HepG2 (cell line): Measurements from ENCODE around the gene CMIP. TPM values are rescaled to one million over a fixed set of nuclear protein-coding genes. Genes with fewer than 3 reads are reported as not detected.

Experiments
- ATAC-seq: fragments of 200-7000 bp; cut with Tn5 transposase; 3 replicates; pipeline ENCODE4 v1.9.1; 2020; ENCODE audit warnings: mild to moderate bottlenecking, moderate library complexity
- BruUV-seq: library from RNA; stranded (reverse); fragments of 400-500 nt; replicated peaks from 2 replicates; lab custom pipeline; 2021; lab: Mats Ljungman, UMichigan
- CTCF ChIA-PET: fragments of 300-600 bp; formaldehyde crosslinking; extraction: SDS; loops from one replicate; lab custom pipeline; 2021; ENCODE audit warnings: low total read pairs, inconsistent platforms, low intra/inter-chr PET ratio; lab: Yijun Ruan, JAX
- POLR2A ChIA-PET: fragments of 350-600 bp; sonication (Branson Sonifier 250); formaldehyde crosslinking; loops from one replicate; lab custom pipeline; 2020; ENCODE audit warnings: antibody characterized with exemption, inconsistent platforms; lab: Yijun Ruan, JAX
- DNase-seq: peaks from one replicate; pipeline ENCODE4 v3.0.0-alpha.2; 2015; ENCODE audit warnings: low spot score
- FAIRE-seq: peaks from 3 replicates; lab custom pipeline; 2011; peaks lifted over from hg19 to GRCh38; lab: Jason Lieb, UNC
- H2AFZ ChIP-seq: one replicate; pipeline ENCODE4 v1.6.1; 2011; ENCODE audit warnings: low read length, inconsistent platforms
- H3K27ac ChIP-seq: fragments of 300-600 bp; 3 replicates; pipeline ENCODE4 v1.8.0; 2011; ENCODE audit warnings: mixed run types, mild to moderate bottlenecking, mixed read lengths, low read length, inconsistent platforms; ENCODE audit not compliant: insufficient read depth; ENCODE audit errors: extremely low read length
- H3K27me3 ChIP-seq, 2 experiments: fragments of 200-600 bp in 1 of 2; 2 replicates in 1 of 2; 3 replicates in 1 of 2; pipeline versions ENCODE4 v1.6.0 to v1.8.0; 2011; ENCODE audit warnings: low read length in 2 of 2, mild to moderate bottlenecking in 2 of 2, moderate library complexity in 2 of 2, inconsistent platforms in 1 of 2; ENCODE audit not compliant: insufficient read depth in 2 of 2, control insufficient read depth in 1 of 2
- H3K36me3 ChIP-seq, 2 experiments: fragments of 200-600 bp in 1 of 2; replicated peaks in 1 of 2; 2 replicates in 1 of 2; 3 replicates in 1 of 2; pipeline versions ENCODE4 v1.5.1 to v1.8.0; 2011; ENCODE audit warnings: low read length in 2 of 2, inconsistent platforms in 1 of 2; ENCODE audit not compliant: insufficient read depth in 2 of 2, control insufficient read depth in 1 of 2
- H3K4me1 ChIP-seq: 2 replicates; pipeline ENCODE4 v1.5.1; 2012; ENCODE audit warnings: low read length, inconsistent platforms; ENCODE audit not compliant: insufficient read depth
- H3K4me2 ChIP-seq: 2 replicates; pipeline ENCODE4 v1.6.0; 2011; ENCODE audit warnings: low read depth, low read length, inconsistent platforms
- H3K4me3 ChIP-seq, 3 experiments: fragments of 200-600 bp in 1 of 3; sonication (generic), shearing (Covaris generic) in 1 of 3; replicated peaks in 1 of 3; 2 replicates each; pipeline ENCODE4 v1.5.1; 2011 to 2016; ENCODE audit warnings: low read length in 3 of 3, inconsistent platforms in 2 of 3, low read depth in 2 of 3, mild to moderate bottlenecking in 2 of 3, control low read depth in 1 of 3, mixed read lengths in 1 of 3; ENCODE audit not compliant: insufficient read depth in 1 of 3
- H3K79me2 ChIP-seq: one replicate; pipeline ENCODE4 v1.6.1; 2011; ENCODE audit warnings: low read length, inconsistent platforms; ENCODE audit not compliant: insufficient read depth
- H3K9ac ChIP-seq: 2 replicates; pipeline ENCODE4 v1.6.0; 2011; ENCODE audit warnings: mild to moderate bottlenecking, low read depth, low read length, inconsistent platforms; ENCODE audit not compliant: insufficient read depth
- H3K9me3 ChIP-seq: 2 replicates; pipeline ENCODE4 v1.5.1; 2012; ENCODE audit warnings: mild to moderate bottlenecking, low read length
- H4K20me1 ChIP-seq: 2 replicates; pipeline ENCODE4 v1.6.0; 2011; ENCODE audit warnings: inconsistent platforms, mild to moderate bottlenecking, low read length, moderate library complexity; ENCODE audit not compliant: insufficient read depth
- AGO2 ChIP-seq: fragments of 200-400 bp; formaldehyde crosslinking; optimal IDR thresholded peaks from 2 replicates; pipeline ENCODE3; 2017; ENCODE audit warnings: mild to moderate bottlenecking, low read depth, low read length, moderate library complexity
- AKAP8 ChIP-seq: sonication (generic); formaldehyde crosslinking; IDR thresholded peaks from 2 replicates; pipeline ENCODE4 v1.5.1; 2020; ENCODE audit warnings: mild to moderate bottlenecking, missing genetic modification reagents
- GTF3A ChIP-seq: sonication (generic); formaldehyde crosslinking; conservative IDR thresholded peaks from 2 replicates; pipeline ENCODE4 v1.4.0; 2020; ENCODE audit warnings: mild to moderate bottlenecking, missing genetic modification reagents
- POLR2A ChIP-seq, 2 experiments: IDR thresholded peaks; 2 replicates each; pipeline ENCODE4 v1.6.1; 2011; ENCODE audit warnings: low read depth in 2 of 2, low read length in 2 of 2, mild to moderate bottlenecking in 1 of 2, moderate library complexity in 1 of 2; ENCODE audit not compliant: insufficient read depth in 1 of 2
- RFX1 ChIP-seq: fragments of 450-650 bp; IDR thresholded peaks from 2 replicates; pipeline ENCODE4 v1.6.1; 2017
- SOX5 ChIP-seq: IDR thresholded peaks from 2 replicates; pipeline ENCODE4 v1.6.1; 2016; ENCODE audit warnings: borderline replicate concordance
- TFE3 ChIP-seq: IDR thresholded peaks from 2 replicates; pipeline ENCODE4 v1.6.1; 2016
- ZFAT ChIP-seq: sonication (generic); formaldehyde crosslinking; conservative IDR thresholded peaks from 2 replicates; pipeline ENCODE4 v1.8.1; 2023; ENCODE audit warnings: missing genetic modification reagents, inconsistent platforms
- ZNF790 ChIP-seq: sonication (generic); formaldehyde crosslinking; IDR thresholded peaks from 2 replicates; pipeline ENCODE4 v1.8.0; 2022; ENCODE audit warnings: missing genetic modification reagents, mild to moderate bottlenecking, borderline replicate concordance
- whole genome bisulfite sequencing: methylation state at CpG from one replicate; pipeline ENCODE4 v1.1.6; 2017; ENCODE audit warnings: low lambda C conversion rate; 5-methylcytosine and 5-hydroxymethylcytosine counted together
- in situ Hi-C: cut with HindIII; loops from 2 replicates; pipeline ENCODE4 v1.10.0; 2017; ENCODE audit warnings: low pct_unique_long_range_greater_than_20kb; ENCODE audit not compliant: extremely low pct_ligation_motif_present
- intact Hi-C: fragments of 100-400 bp; cut with micrococcal nuclease; formaldehyde crosslinking; loops from one replicate; pipeline ENCODE4 v1.10.0; 2022; ENCODE audit not compliant: unreplicated experiment
- polyA plus RNA-seq, 8 experiments: library from polyadenylated mRNA; depleted of rRNA in 3 of 8; stranded (reverse) in 7 of 8; unstranded in 1 of 8; fragments of >200 nt; fragmentation: Illumina TruSeq in 4 of 8; extraction: Trizol in 4 of 8; gene quantifications; 2 replicates each; pipeline versions ENCODE4 v1.2.1 to v1.2.3, GENCODE V29; 2011 to 2016; ENCODE audit warnings: low read depth in 4 of 8, missing spikeins in 1 of 8, mixed read lengths in 1 of 8; ENCODE audit not compliant: insufficient read depth in 1 of 8
- total RNA-seq, 5 experiments: library from RNA; depleted of rRNA; stranded (reverse); fragments of >200 nt; fragmentation: Illumina TruSeq; extraction: Trizol; gene quantifications; 2 replicates each; pipeline ENCODE4 v1.2.3, GENCODE V29; 2016; ENCODE audit warnings: low read depth in 1 of 5
- TF ChIP-seq, protein P1 (sequence below): sonication (generic); formaldehyde crosslinking; IDR thresholded peaks from 2 replicates; pipeline ENCODE4 v1.8.1; 2023; ENCODE audit warnings: missing genetic modification reagents, mild to moderate bottlenecking, borderline replicate concordance
- TF ChIP-seq, protein P2 (sequence below): sonication (generic); formaldehyde crosslinking; IDR thresholded peaks from 2 replicates; pipeline ENCODE4 v1.4.0; 2020; ENCODE audit warnings: missing genetic modification reagents

The CMIP gene
- total and polyA plus RNA-seq, 2 of the 13 experiments (the other 11 are each of a cell fraction or from before 2014, with no cell fraction given) = 10.9 to 18.1 TPM

- Histone ChIP-seq H3K27me3 (no peaks in the 10 kb centered on the region), H3K9ac (no peak overlapping the region), H3K9me3 (no peaks in the 10 kb centered on the region), H3K4me2 (no peak overlapping the region), H3K4me1 (no peaks in the 10 kb centered on the region), H3K36me3 (peaks cover 47 to 96% of the 10 kb centered on the region in 2 experiments), H2AFZ (no peak overlapping the region), H3K79me2 (peaks cover 22% of the 10 kb centered on the region), H3K4me3 (no peak overlapping the region), H3K27ac (no peak overlapping the region), H4K20me1 (peaks cover 68% of the 10 kb centered on the region)
- TF ChIP-seq SOX5 (CRISPR knock-in tag) (no peak), RFX1 (no peak)
- TF ChIP-seq, protein P1, sequence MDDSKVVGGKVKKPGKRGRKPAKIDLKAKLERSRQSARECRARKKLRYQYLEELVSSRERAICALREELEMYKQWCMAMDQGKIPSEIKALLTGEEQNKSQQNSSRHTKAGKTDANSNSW (CRISPR knock-in tag) = no peak
- no peak for ATAC-seq
- 97% methylated on average over 11 of the region's 11 CpGs for WGBS
- in situ Hi-C loops (no loop called here), intact Hi-C loops (no loop called here)
- no TSS peak for BruUV-seq
- no peak for DNase-seq
- CTCF ChIA-PET = no interaction called here
- POLR2A ChIA-PET = no interaction called here
- no peak for FAIRE-seq
These were observed 164.8 kb downstream of the CMIP start for GRCh38 chr16:81609323-81609892.

DNA sequence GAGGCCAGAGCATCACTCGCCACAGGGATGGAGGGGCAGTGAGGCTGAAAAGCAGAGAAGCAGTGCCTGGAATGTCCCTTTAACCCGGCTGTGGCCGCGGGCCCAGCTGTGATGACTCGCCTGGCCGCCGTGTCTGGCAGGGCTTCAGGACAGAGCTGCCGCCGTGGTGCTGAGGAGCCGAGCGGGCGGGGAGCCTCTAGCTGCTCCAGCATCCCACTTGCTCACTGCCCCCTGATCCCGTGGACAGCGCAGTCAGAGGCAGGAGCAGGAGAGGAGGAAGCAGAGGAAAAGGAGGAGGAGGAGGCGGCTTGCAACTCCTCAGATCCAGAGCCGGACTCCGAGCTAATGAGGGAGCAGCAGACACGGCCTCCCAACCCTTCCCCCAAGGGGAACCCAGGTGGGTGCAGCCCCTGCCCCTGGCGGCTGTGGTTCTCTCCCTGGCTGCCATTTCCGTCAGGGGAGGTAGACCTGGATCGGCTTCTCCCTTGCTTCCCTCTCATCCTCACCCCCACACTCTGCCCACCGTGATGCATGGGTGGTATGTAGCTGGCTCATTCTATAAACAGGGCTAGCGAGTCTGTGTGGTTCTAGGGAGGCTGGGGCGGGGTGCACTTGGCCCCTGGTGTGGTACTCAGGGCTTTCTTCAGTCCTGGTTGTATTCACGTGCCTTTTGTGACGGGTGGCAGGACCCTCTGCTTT, 165.7 kb downstream of the CMIP start:
- BruUV-seq = no TSS peak
- POLR2A ChIA-PET = no interaction called here
- no peak for FAIRE-seq
- intact Hi-C loops (no loop called here), in situ Hi-C loops (no loop called here)
- peaks cover 45 to 97% of the 10 kb centered on the region in 2 experiments for H3K36me3 ChIP-seq
- H3K4me3 ChIP-seq = no peak overlapping the region
- H3K27me3 ChIP-seq = no peaks in the 10 kb centered on the region
- TF ChIP-seq ZFAT (CRISPR knock-in tag) = no peak
- TF ChIP-seq AKAP8 = peak; percentile 47; the same call in 1 of the 2 replicates
- TF ChIP-seq, protein P2, sequence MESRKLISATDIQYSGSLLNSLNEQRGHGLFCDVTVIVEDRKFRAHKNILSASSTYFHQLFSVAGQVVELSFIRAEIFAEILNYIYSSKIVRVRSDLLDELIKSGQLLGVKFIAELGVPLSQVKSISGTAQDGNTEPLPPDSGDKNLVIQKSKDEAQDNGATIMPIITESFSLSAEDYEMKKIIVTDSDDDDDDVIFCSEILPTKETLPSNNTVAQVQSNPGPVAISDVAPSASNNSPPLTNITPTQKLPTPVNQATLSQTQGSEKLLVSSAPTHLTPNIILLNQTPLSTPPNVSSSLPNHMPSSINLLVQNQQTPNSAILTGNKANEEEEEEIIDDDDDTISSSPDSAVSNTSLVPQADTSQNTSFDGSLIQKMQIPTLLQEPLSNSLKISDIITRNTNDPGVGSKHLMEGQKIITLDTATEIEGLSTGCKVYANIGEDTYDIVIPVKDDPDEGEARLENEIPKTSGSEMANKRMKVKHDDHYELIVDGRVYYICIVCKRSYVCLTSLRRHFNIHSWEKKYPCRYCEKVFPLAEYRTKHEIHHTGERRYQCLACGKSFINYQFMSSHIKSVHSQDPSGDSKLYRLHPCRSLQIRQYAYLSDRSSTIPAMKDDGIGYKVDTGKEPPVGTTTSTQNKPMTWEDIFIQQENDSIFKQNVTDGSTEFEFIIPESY (CRISPR knock-in tag) = peak; percentile 85
- no peak for TF ChIP-seq ZNF790 (CRISPR knock-in tag)
- peak; percentile 68 for TF ChIP-seq AGO2
- TF ChIP-seq GTF3A (CRISPR knock-in tag) = no peak
- TF ChIP-seq TFE3 (CRISPR knock-in tag) = no peak
- 0 out of 4 replicates have a peak, but pooled peaks of 1 of the 2 experiments have one; percentile 10 for TF ChIP-seq POLR2A (IDR thresholded peaks at IDR 0.05; ENCODE audit: insufficient read depth in 1 of 2, low read depth in 2 of 2, low read length in 2 of 2)
- H3K9ac ChIP-seq = no peak overlapping the region
- peaks cover 25% of the 10 kb centered on the region for H3K79me2 ChIP-seq
- H2AFZ ChIP-seq = no peak overlapping the region
- CTCF ChIA-PET = no interaction called here
- no peak overlapping the region for H3K27ac ChIP-seq
- no peak for DNase-seq
- no peak overlapping the region for H3K4me2 ChIP-seq
- H3K9me3 ChIP-seq = no peaks in the 10 kb centered on the region
- peaks cover 68% of the 10 kb centered on the region for H4K20me1 ChIP-seq
- ATAC-seq = no peak
- no peaks in the 10 kb centered on the region; the same call in 1 of the 2 replicates for H3K4me1 ChIP-seq
- 95% methylated on average over 22 of the region's 26 CpGs for WGBS
